Right lobe of liver (tissue), 4 donors: Measurements from ENCODE around the gene DMPK.

ENCODE experiments used
- POLR2A ChIP-seq: fragments of 450-650 bp; IDR thresholded peaks from one replicate; pipeline ENCODE4 v1.6.1; 2017; ENCODE audit warnings: antibody characterized with exemption, mild to moderate bottlenecking
- TF ChIP-seq, protein P1 (sequence below), 4 donors: fragments of 200-600 bp in 3 of 4; fragments of 450-650 bp in 1 of 4; IDR thresholded peaks; one replicate each; pipeline versions ENCODE4 v1.5.1 to v1.8.0; 2016 to 2022; ENCODE audit warnings: antibody characterized with exemption in 4 of 4, mild to moderate bottlenecking in 2 of 4
- donor health status: DM: no; HTN: no; CAD: no.
- donor health status: DM: no; HTN: no; CAD: no.
- donor health status: DM: no; HTN: yes; CAD: no.

DNA sequence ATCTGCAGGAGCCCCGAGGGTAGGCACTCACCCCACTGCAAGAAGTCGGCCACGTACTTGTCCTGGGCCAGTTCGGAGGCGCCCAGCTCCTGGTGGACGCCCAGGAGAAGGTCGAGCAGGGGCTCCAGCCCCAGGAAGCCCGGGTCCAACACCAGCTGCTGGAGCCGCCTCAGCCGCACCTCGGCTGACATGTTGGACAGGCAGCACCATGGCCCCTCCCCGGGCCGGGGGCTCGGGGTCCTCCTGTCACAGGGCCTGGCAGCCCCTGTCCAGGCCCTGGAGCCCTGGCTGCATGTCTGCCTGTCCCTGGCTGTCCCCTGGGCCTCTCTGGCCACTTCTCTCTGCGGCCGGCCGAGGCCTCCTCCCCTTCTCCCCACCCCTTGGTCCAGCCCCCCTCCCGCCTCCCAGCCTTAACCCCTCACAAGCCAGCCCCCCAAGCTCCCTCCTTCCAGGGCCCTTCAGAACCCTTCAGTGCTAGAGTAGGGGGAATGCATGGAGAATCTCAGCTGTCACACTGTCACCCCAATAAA lies at the start of gene DMPK:
- TF ChIP-seq, protein P1, sequence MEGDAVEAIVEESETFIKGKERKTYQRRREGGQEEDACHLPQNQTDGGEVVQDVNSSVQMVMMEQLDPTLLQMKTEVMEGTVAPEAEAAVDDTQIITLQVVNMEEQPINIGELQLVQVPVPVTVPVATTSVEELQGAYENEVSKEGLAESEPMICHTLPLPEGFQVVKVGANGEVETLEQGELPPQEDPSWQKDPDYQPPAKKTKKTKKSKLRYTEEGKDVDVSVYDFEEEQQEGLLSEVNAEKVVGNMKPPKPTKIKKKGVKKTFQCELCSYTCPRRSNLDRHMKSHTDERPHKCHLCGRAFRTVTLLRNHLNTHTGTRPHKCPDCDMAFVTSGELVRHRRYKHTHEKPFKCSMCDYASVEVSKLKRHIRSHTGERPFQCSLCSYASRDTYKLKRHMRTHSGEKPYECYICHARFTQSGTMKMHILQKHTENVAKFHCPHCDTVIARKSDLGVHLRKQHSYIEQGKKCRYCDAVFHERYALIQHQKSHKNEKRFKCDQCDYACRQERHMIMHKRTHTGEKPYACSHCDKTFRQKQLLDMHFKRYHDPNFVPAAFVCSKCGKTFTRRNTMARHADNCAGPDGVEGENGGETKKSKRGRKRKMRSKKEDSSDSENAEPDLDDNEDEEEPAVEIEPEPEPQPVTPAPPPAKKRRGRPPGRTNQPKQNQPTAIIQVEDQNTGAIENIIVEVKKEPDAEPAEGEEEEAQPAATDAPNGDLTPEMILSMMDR (IDR thresholded peaks at IDR 0.05), result no peak
- TF ChIP-seq POLR2A, result no peak
